Natural killer cell (primary cell): Measurements from ENCODE around the gene KLK11. TPM values are rescaled to one million over a fixed set of nuclear protein-coding genes. Genes with fewer than 3 reads are reported as not detected.

Experiments used
- ATAC-seq, 3 donors: fragments of 150-1000 bp in 2 of 3; fragments of 200-7000 bp in 1 of 3; cut with Tn5 transposase; 1 replicate in 1 of 3; 2 replicates in 2 of 3; pipeline ENCODE4 v1.10.0; 2021; ENCODE audit warnings: mild to moderate bottlenecking in 2 of 3, moderate library complexity in 2 of 3
- DNase-seq, 2 donors: peaks; one replicate each; pipeline versions ENCODE4 v3.0.0 to v3.0.0-alpha.2; 2013 to 2021; ENCODE audit warnings: mixed read lengths in 1 of 2
- H3K27ac ChIP-seq: one replicate; pipeline ENCODE4 v1.5.1; 2013; ENCODE audit warnings: mild to moderate bottlenecking, low read length
- H3K27me3 ChIP-seq: one replicate; pipeline ENCODE4 v1.6.1; 2013; ENCODE audit warnings: low read length; ENCODE audit not compliant: control insufficient read depth, insufficient read depth
- H3K36me3 ChIP-seq: one replicate; pipeline ENCODE4 v1.6.1; 2013; ENCODE audit warnings: low read length; ENCODE audit not compliant: control insufficient read depth, insufficient read depth
- H3K4me1 ChIP-seq: one replicate; pipeline ENCODE4 v1.6.1; 2013; ENCODE audit warnings: low read length; ENCODE audit not compliant: control insufficient read depth, insufficient read depth
- H3K4me3 ChIP-seq: one replicate; pipeline ENCODE4 v1.5.1; 2013; ENCODE audit warnings: low read length
- H3K9me3 ChIP-seq: one replicate; pipeline ENCODE4 v1.6.1; 2013; ENCODE audit warnings: low read length; ENCODE audit not compliant: control insufficient read depth, insufficient read depth
- H3K27ac Mint-ChIP-seq, 2 donors: one replicate each; pipeline ENCODE4 v1.8.0; 2022; ENCODE audit warnings: mild to moderate bottlenecking in 2 of 2, mixed read lengths in 2 of 2, moderate library complexity in 1 of 2
- H3K27me3 Mint-ChIP-seq, 2 donors: one replicate each; pipeline ENCODE4 v1.8.0; 2022; ENCODE audit warnings: low read depth in 2 of 2, mixed read lengths in 2 of 2
- H3K36me3 Mint-ChIP-seq: one replicate; pipeline ENCODE4 v1.8.0; 2022; ENCODE audit warnings: mixed read lengths
- H3K4me1 Mint-ChIP-seq, 2 donors: one replicate each; pipeline ENCODE4 v1.8.0; 2022; ENCODE audit warnings: mixed read lengths in 2 of 2
- H3K4me3 Mint-ChIP-seq: one replicate; pipeline ENCODE4 v1.8.0; 2022; ENCODE audit warnings: mild to moderate bottlenecking, moderate library complexity, mixed read lengths
- H3K9me3 Mint-ChIP-seq, 2 donors: one replicate each; pipeline ENCODE4 v1.8.0; 2022; ENCODE audit warnings: mixed read lengths in 2 of 2
- CTCF ChIP-seq: fragments of 200-600 bp; IDR thresholded peaks from one replicate; pipeline ENCODE4 v1.8.0; 2022; ENCODE audit warnings: antibody characterized with exemption
- WGBS: methylation state at CpG from one replicate; pipeline ENCODE4 v1.1.7; 2013; ENCODE audit warnings: missing lambda C conversion rate; ENCODE audit not compliant: insufficient coverage; 5-methylcytosine and 5-hydroxymethylcytosine counted together
- intact Hi-C: fragments of 100-400 bp; cut with micrococcal nuclease; formaldehyde crosslinking; loops from one replicate; pipeline ENCODE4 v1.14.2; 2022
- total RNA-seq, 4 donors: library from RNA; stranded (reverse); fragments of 120-200 nt in 1 of 4; gene quantifications; one replicate each; pipeline versions ENCODE4 v1.2.3 to v1.2.4, GENCODE V29; 2013 to 2022

Gene KLK11
- total RNA-seq, 3 donors from 2014 or later (not counting 1 experiment from before 2014, with no cell fraction given), result not detected

DNA sequence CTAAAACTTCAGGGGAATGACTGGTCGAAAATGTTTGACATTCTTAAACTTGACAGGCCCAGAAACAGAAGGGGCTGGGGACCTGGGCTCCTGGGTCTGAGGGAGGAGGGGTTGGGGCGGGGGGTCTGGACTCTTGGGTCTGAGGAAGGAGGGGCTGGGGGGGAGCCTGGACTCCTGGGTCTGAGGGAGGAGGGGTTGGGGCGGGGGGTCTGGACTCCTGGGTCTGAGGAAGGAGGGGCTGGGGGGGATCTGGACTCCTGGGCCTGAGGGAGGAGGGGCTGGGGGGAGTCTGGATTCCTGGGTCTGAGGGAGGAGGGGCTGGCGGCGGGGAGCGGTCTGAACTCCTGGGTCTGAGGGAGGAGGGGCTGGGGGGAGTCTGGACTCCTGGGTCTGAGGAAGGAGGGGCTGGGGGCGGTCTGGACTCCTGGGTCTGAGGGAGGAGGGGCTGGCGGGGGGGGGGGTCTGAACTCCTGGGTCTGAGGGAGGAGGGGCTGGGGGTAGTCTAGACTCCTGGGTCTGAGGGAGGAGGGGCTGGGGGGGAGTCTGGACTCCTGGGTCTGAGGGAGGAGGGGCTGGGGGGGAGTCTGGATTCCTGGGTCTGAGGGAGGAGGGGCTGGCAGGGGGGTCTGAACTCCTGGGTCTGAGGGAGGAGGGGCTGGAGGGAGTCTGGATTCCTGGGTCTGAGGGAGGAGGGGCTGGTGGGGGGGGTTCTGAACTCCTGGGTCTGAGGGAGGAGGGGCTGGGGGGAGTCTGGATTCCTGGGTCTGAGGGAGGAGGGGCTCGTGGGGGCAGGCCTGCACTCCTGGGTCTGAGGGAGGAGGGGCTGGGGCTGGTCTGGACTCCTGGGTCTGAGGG is 51.5 kb downstream of the KLK11 start:
- H3K36me3 Mint-ChIP-seq, result no peaks in the 10 kb centered on the region
- Histone ChIP-seq H3K36me3 (no peaks in the 10 kb centered on the region), H3K9me3 (no peaks in the 10 kb centered on the region), H3K27me3 (no peaks in the 10 kb centered on the region), H3K4me1 (no peaks in the 10 kb centered on the region), H3K4me3 (no peak overlapping the region), H3K27ac (no peak overlapping the region)
- intact Hi-C loops, result no loop called here
- DNase-seq, result no peak
- WGBS, result 62% methylated on average over 3 of the region's 9 CpGs
- no peak for TF ChIP-seq CTCF
- no peaks in the 10 kb centered on the region for H3K9me3 Mint-ChIP-seq
- no peaks in the 10 kb centered on the region for H3K4me1 Mint-ChIP-seq
- peaks cover 31 to 41% of the 10 kb centered on the region in 2 donors for H3K27me3 Mint-ChIP-seq
- no peak overlapping the region for H3K4me3 Mint-ChIP-seq
- ATAC-seq, result no peak
- H3K27ac Mint-ChIP-seq, result no peak overlapping the region

GRCh38 chr19:50972795-50973376 is 53.5 kb downstream of the KLK11 start:
- Mint-ChIP-seq H3K4me1 (no peaks in the 10 kb centered on the region), H3K36me3 (no peaks in the 10 kb centered on the region), H3K27ac (no peak overlapping the region), H3K4me3 (no peak overlapping the region), H3K27me3 (peaks cover 36 to 40% of the 10 kb centered on the region in 2 donors), H3K9me3 (no peaks in the 10 kb centered on the region)
- intact Hi-C loops, result no loop called here
- Histone ChIP-seq H3K4me1 (no peaks in the 10 kb centered on the region), H3K27ac (no peak overlapping the region), H3K4me3 (no peak overlapping the region), H3K9me3 (no peaks in the 10 kb centered on the region), H3K36me3 (no peaks in the 10 kb centered on the region), H3K27me3 (no peaks in the 10 kb centered on the region)
- 79% methylated on average over 9 of the region's 9 CpGs for WGBS
- no peak for DNase-seq
- no peak for TF ChIP-seq CTCF
- ATAC-seq, result no peak

Other genes with a start within 250 kb of the KLK11 start
- gene ACP4, start 236.2 kb downstream of the KLK11 start, total RNA-seq, result not detected
- not detected for gene KLK1, start 202.8 kb downstream of the KLK11 start, total RNA-seq
- gene KLK15, start 193.0 kb downstream of the KLK11 start, total RNA-seq, result not detected
- not detected for gene KLK3, start 171.7 kb downstream of the KLK11 start, total RNA-seq
- gene KLK2, start 153.2 kb downstream of the KLK11 start, total RNA-seq, result not detected
- not detected for gene KLK4, start 115.2 kb downstream of the KLK11 start, total RNA-seq
- gene KLK5, start 73.6 kb downstream of the KLK11 start, total RNA-seq, result not detected
- not detected for gene KLK6, start 57.0 kb downstream of the KLK11 start, total RNA-seq
- gene KLK7, start 42.7 kb downstream of the KLK11 start, total RNA-seq, result not detected
- gene KLK8, start 25.0 kb downstream of the KLK11 start, total RNA-seq, result not detected
- gene KLK10, start 6.9 kb downstream of the KLK11 start, total RNA-seq, result not detected
- not detected for gene KLK12, start 8.4 kb upstream of the KLK11 start, total RNA-seq
- not detected for gene KLK13, start 38.5 kb upstream of the KLK11 start, total RNA-seq
- gene KLK14, start 56.3 kb upstream of the KLK11 start, total RNA-seq, result 1 to 10 TPM in 2 of 3 donors, under 1 TPM in 1; 0.64 to 1.3 (median 1.1) TPM
- gene CTU1, start 81.8 kb upstream of the KLK11 start, total RNA-seq, result 1 to 10 TPM; 2.5 to 6.5 (median 3.8) TPM
- 10 to 100 TPM; 13.0 to 15.3 (median 13.8) TPM for gene SIGLEC9, start 98.3 kb upstream of the KLK11 start, total RNA-seq
- 10 to 100 TPM; 48.6 to 56.0 (median 49.5) TPM for gene SIGLEC7, start 115.7 kb upstream of the KLK11 start, total RNA-seq
- gene CD33, start 198.5 kb upstream of the KLK11 start, total RNA-seq, result 1 to 10 TPM; 2.3 to 6.5 (median 6.0) TPM
- gene SIGLECL1, start 224.5 kb upstream of the KLK11 start, total RNA-seq, result not detected